ENCODE data around the gene IL37.
"Not testable (repeated sequence)": the region's sequence is repeated elsewhere in the genome, so short reads cannot be mapped to it uniquely, and the experiment has no call there.

Gene IL37

GRCh38 chr2:112923237-112923966, 12.4 kb downstream of the IL37 start:
- DNase-seq (ENCODE audit: low spot score), result no peak

DNA sequence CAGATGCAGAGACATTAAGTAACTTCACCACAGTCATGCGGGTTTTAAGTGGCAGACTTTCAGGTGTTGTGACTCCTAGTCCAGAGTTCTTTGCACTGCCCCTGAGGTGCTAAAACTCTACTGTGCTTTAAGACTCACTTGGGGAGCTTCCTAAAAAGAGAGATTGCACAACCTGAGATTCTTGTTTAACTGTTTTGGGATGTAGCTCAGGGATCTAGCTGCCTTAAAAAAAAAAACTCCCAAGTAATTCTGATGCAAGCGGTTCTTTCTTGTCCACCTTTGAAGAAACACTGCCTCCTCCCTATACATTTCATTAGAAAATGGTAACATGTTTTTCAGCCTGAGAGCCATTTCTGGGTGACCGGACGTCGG, 13.0 kb downstream of the IL37 start:
- DNase-seq (ENCODE audit: low spot score), result no peak

GRCh38 chr2:112924360-112924759, 13.4 kb downstream of the IL37 start:
- no peak for DNase-seq (ENCODE audit: low spot score)

GRCh38 chr2:112924821-112925220, 13.9 kb downstream of the IL37 start:
- no peak for DNase-seq (ENCODE audit: low spot score)

DNA sequence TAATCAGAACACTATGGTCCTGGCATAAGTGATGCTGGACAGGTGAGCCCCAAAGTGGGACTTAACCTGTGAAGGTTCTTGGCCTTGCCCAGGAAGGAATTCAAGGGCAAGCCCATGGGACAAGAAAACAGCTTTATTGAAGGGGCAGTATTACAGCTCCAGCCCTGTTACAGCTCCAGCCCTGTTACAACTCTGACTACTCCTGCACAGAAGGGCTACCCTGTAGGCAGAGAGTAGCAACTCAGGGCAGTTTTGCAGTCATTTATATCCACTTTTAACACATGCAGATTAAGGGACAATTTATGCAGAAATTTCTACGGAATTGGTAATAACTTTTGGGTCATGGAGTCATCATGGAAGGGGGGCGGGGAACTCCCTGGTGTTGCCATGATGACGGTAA, 15.7 kb downstream of the IL37 start:
- no peak for DNase-seq (ENCODE audit: low spot score)

GRCh38 chr2:112927745-112928144, 16.8 kb downstream of the IL37 start:
- no peak for DNase-seq (ENCODE audit: low spot score)

GRCh38 chr2:112933261-112933660, 22.3 kb downstream of the IL37 start:
- DNase-seq (ENCODE audit: low spot score), result no peak

- not testable (repeated sequence) for DNase-seq (ENCODE audit: low spot score)
These were observed 23.2 kb downstream of the IL37 start for GRCh38 chr2:112934117-112934516.

DNA sequence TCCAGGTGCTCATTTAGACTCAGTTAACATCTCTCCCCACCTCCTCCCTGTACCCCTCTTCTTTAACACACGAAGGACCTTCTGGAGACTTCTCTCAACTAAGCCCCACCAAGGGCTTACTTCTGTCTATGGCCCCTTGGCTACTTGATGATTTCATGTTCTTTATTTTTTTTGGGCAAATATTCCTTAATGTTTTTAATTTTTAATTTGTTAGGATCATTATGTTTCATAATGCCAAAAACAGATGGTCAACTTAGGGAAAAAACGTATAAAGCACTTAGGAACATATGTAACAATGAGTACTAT, 25.9 kb downstream of the IL37 start:
- DNase-seq (ENCODE audit: low spot score), result no peak

GRCh38 chr2:112938904-112939303, 27.9 kb downstream of the IL37 start:
- no peak for DNase-seq (ENCODE audit: low spot score)

- DNase-seq (ENCODE audit: low spot score), result no peak
These were observed 28.5 kb downstream of the IL37 start for GRCh38 chr2:112939425-112939824.

DNA sequence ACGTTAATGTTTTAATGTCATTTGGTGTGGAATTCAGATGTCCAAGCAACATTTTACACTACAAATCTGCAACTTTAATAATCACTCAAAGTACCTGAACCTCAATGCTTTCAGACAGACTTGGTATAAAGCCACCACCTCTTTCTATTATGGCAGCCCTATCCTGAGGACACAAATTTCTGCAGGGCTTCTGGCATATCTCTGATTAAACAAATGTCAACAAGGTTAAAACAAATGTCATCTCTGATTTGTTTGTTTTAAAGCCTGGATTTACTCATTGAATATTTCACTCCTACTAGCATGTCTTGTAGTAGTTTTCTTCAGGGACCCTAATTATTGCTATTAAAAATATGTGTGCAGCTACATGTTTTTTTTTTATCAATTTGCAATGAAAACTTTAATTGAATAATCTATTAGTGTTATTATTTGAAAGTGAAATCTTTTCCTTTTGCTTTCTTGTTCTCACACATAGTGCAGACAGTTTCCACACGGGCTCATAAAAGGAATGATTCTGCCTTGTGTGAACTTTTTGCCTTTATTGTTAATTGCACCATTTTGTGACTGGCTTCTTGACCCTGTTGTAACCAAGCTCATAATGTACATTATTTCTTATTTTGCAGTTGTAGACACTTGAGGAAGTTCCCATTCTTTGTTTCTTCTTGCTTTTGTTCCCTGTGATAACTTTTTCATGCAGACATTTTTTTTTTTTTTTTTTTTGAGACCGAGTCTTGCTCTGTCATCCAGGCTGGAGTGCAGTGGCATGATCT, 30.1 kb downstream of the IL37 start:
- no peak for DNase-seq (ENCODE audit: low spot score)

GRCh38 chr2:112941753-112942653, 31.0 kb downstream of the IL37 start:
- peak; percentile 53 for DNase-seq (ENCODE audit: low spot score)

GRCh38 chr2:112942654-112943002, 31.7 kb downstream of the IL37 start:
- DNase-seq (ENCODE audit: low spot score), result no peak

- no peak for DNase-seq (ENCODE audit: low spot score)
These were observed 34.0 kb downstream of the IL37 start for GRCh38 chr2:112944971-112945370.

DNA sequence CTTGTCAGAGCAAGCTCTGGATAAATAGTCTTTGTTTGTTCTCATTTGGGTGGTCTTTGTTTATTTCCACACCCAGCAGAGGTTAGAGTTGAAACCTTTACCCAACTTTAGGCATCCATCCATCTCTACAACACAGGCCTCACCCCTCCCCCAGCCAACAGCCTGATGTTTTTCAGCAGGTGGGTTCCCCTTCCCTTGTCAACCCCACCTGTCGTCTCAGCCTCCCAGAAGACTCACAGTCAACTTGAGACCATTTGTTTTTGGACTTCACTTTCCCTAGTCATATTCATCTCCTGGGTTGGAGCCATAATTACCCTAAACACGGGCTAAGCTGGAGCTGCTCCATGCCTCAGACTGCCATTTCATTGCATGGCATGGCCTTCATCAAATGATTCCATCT, 35.1 kb downstream of the IL37 start:
- no peak for DNase-seq (ENCODE audit: low spot score)

GRCh38 chr2:112947374-112947773, 36.4 kb downstream of the IL37 start:
- DNase-seq (ENCODE audit: low spot score), result no peak

GRCh38 chr2:112949456-112949855, 38.5 kb downstream of the IL37 start:
- DNase-seq (ENCODE audit: low spot score), result no peak

DNA sequence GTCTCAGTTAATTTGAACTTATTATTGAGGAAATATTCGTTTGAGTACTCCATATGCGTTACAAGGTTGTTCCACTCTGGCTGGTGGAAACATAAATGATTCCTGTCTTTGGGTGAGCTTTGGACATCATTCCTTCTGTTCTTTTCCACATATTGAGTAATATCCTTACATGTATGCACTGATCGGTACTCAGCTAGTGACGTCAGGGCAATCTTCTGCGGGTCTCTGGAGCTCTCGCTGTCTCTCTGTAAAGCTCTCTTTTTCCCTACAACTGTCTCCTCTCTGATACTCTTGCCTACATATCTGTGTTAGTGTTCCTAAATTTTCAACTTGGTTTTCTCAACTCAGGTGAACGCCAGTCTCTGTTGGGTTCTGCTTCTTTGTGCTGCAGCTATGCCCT, 43.4 kb downstream of the IL37 start:
- no peak for DNase-seq (ENCODE audit: low spot score)

- DNase-seq (ENCODE audit: low spot score), result no peak
These were observed 46.5 kb downstream of the IL37 start for GRCh38 chr2:112957511-112957910.

- peak; percentile 47 for DNase-seq (ENCODE audit: low spot score)
These were observed 47.6 kb downstream of the IL37 start for GRCh38 chr2:112958428-112959108.

- no peak for DNase-seq (ENCODE audit: low spot score)
These were observed 48.3 kb downstream of the IL37 start for GRCh38 chr2:112959109-112959812.
